Measurements from ENCODE around the gene CHI3L1. TPM values are rescaled to one million over a fixed set of nuclear protein-coding genes. Genes with fewer than 3 reads are reported as not detected.

The CHI3L1 gene
- total and polyA plus RNA-seq, 2 experiments from 2014 or later: 0.22 to 0.23 TPM

DNA sequence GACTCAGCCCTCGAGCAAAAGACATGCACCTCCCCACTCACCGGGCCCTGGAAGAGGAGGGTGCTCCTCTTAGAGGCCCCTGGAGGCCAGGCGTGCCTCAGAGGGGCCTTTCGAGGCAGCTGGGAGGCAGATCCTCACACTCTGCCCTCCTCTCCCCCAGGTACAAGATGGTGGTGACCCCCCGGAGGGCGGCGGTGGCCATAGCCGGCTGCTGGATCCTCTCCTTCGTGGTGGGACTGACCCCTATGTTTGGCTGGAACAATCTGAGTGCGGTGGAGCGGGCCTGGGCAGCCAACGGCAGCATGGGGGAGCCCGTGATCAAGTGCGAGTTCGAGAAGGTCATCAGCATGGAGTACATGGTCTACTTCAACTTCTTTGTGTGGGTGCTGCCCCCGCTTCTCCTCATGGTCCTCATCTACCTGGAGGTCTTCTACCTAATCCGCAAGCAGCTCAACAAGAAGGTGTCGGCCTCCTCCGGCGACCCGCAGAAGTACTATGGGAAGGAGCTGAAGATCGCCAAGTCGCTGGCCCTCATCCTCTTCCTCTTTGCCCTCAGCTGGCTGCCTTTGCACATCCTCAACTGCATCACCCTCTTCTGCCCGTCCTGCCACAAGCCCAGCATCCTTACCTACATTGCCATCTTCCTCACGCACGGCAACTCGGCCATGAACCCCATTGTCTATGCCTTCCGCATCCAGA lies 21.3 kb downstream of the CHI3L1 start:
- no peak overlapping the region for H3K9ac ChIP-seq
- no peak for DNase-seq
- no peaks in the 10 kb centered on the region for H3F3A ChIP-seq (ENCODE audit: insufficient read depth)
- TF ChIP-seq EZH2phosphoT487 (IDR thresholded peaks at IDR 0.05; ENCODE audit: insufficient read depth, low read depth) (no peak), EZH2 (IDR thresholded peaks at IDR 0.05; ENCODE audit: insufficient read depth, poor library complexity, severe bottlenecking) (no peak)
- H3K4me3 ChIP-seq: no peak overlapping the region
- no peaks in the 10 kb centered on the region for H4K20me1 ChIP-seq (ENCODE audit: insufficient read depth)
- no peak overlapping the region for H3K27ac ChIP-seq
- no peak overlapping the region for H3K4me2 ChIP-seq (ENCODE audit: unreplicated experiment)
- H3K27me3 ChIP-seq (replicated peaks; ENCODE audit: insufficient read depth): no peaks in the 10 kb centered on the region
- in situ Hi-C loops (cut with MboI): no loop called here
- H2AFZ ChIP-seq: no peak overlapping the region
- WGBS, 2 experiments (ENCODE audit: low coverage in 1 of 2, low lambda C conversion rate in 2 of 2, missing lambda C conversion rate in 2 of 2): 81 to 83% methylated on average over 28 of the region's 28 CpGs
- no peaks in the 10 kb centered on the region for H3K9me2 ChIP-seq (ENCODE audit: insufficient read depth)
- no peaks in the 10 kb centered on the region for H3K36me3 ChIP-seq (ENCODE audit: low read depth)
- H3K4me1 ChIP-seq (ENCODE audit: insufficient read depth): no peaks in the 10 kb centered on the region
- H3K79me2 ChIP-seq (ENCODE audit: insufficient read depth): no peaks in the 10 kb centered on the region
- H3K9me3 ChIP-seq (ENCODE audit: low read depth): no peaks in the 10 kb centered on the region

- H3K9me3 ChIP-seq (ENCODE audit: low read depth): no peaks in the 10 kb centered on the region
- H4K20me1 ChIP-seq (ENCODE audit: insufficient read depth): no peaks in the 10 kb centered on the region
- H3K27ac ChIP-seq: no peak overlapping the region
- TF ChIP-seq EZH2 (IDR thresholded peaks at IDR 0.05; ENCODE audit: insufficient read depth, poor library complexity, severe bottlenecking): no peak
- TF ChIP-seq EZH2phosphoT487 (IDR thresholded peaks at IDR 0.05; ENCODE audit: insufficient read depth, low read depth): no peak
- WGBS, 2 experiments (ENCODE audit: low coverage in 1 of 2, low lambda C conversion rate in 2 of 2, missing lambda C conversion rate in 2 of 2): 64 to 68% methylated on average over 7 of the region's 7 CpGs
- H3K4me1 ChIP-seq (ENCODE audit: insufficient read depth): no peaks in the 10 kb centered on the region
- in situ Hi-C loops (cut with MboI): no loop called here
- no peak overlapping the region for H3K4me2 ChIP-seq (ENCODE audit: unreplicated experiment)
- no peaks in the 10 kb centered on the region for H3K36me3 ChIP-seq (ENCODE audit: low read depth)
- no peak overlapping the region for H3K4me3 ChIP-seq
- H3K79me2 ChIP-seq (ENCODE audit: insufficient read depth): no peaks in the 10 kb centered on the region
- H3K9me2 ChIP-seq (ENCODE audit: insufficient read depth): no peaks in the 10 kb centered on the region
- H3F3A ChIP-seq (ENCODE audit: insufficient read depth): no peaks in the 10 kb centered on the region
- H3K27me3 ChIP-seq (replicated peaks; ENCODE audit: insufficient read depth): no peaks in the 10 kb centered on the region
- no peak for DNase-seq
- H3K9ac ChIP-seq: no peak overlapping the region
- H2AFZ ChIP-seq: no peak overlapping the region
Measured at GRCh38 chr1:203163891-203164635, 22.4 kb downstream of the CHI3L1 start.

DNA sequence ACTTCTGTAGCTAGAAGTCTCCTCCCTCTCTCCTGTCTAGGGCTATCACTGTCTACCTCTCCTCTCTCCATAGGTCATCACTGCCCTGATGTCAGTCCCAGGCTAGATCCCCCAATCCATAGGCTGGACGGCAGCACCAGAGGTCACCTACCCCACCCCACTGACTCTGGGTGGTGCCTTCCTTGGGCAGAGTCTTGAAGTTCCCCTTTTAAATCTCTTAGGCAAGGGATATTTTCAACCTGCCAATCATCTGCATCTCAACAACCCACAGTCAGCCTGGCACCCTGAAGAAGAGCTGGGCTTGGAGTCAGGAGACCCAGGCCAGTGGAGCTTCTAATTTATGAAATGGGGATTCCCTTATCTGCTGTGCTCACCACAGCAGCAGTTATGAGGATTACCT lies 24.1 kb downstream of the CHI3L1 start:
- Histone ChIP-seq H3K4me2 (ENCODE audit: unreplicated experiment) (no peak overlapping the region), H3K9ac (no peak overlapping the region), H3K4me1 (ENCODE audit: insufficient read depth) (no peaks in the 10 kb centered on the region), H3K79me2 (ENCODE audit: insufficient read depth) (no peaks in the 10 kb centered on the region), H3K9me2 (ENCODE audit: insufficient read depth) (no peaks in the 10 kb centered on the region), H3F3A (ENCODE audit: insufficient read depth) (no peaks in the 10 kb centered on the region), H3K27me3 (replicated peaks; ENCODE audit: insufficient read depth) (no peaks in the 10 kb centered on the region), H3K36me3 (ENCODE audit: low read depth) (no peaks in the 10 kb centered on the region), H4K20me1 (ENCODE audit: insufficient read depth) (no peaks in the 10 kb centered on the region), H3K27ac (no peak overlapping the region), H3K9me3 (ENCODE audit: low read depth) (no peaks in the 10 kb centered on the region), H3K4me3 (no peak overlapping the region), H2AFZ (no peak overlapping the region)
- TF ChIP-seq EZH2phosphoT487 (IDR thresholded peaks at IDR 0.05; ENCODE audit: insufficient read depth, low read depth) (no peak), EZH2 (IDR thresholded peaks at IDR 0.05; ENCODE audit: insufficient read depth, poor library complexity, severe bottlenecking) (no peak)
- DNase-seq: no peak
- in situ Hi-C loops (cut with MboI): no loop called here
- WGBS, 2 experiments (ENCODE audit: low coverage in 1 of 2, low lambda C conversion rate in 2 of 2, missing lambda C conversion rate in 2 of 2): 73 to 86% methylated on average over 1 of the region's 1 CpG

- H3K9ac ChIP-seq: no peak overlapping the region
- no peaks in the 10 kb centered on the region for H3K4me1 ChIP-seq (ENCODE audit: insufficient read depth)
- H3K9me3 ChIP-seq (ENCODE audit: low read depth): no peaks in the 10 kb centered on the region
- no peak overlapping the region for H3K27ac ChIP-seq
- H3K27me3 ChIP-seq (replicated peaks; ENCODE audit: insufficient read depth): no peaks in the 10 kb centered on the region
- no peaks in the 10 kb centered on the region for H4K20me1 ChIP-seq (ENCODE audit: insufficient read depth)
- no peak overlapping the region for H3K4me2 ChIP-seq (ENCODE audit: unreplicated experiment)
- DNase-seq: no peak
- H3K9me2 ChIP-seq (ENCODE audit: insufficient read depth): no peaks in the 10 kb centered on the region
- TF ChIP-seq EZH2phosphoT487 (IDR thresholded peaks at IDR 0.05; ENCODE audit: insufficient read depth, low read depth) (no peak), EZH2 (IDR thresholded peaks at IDR 0.05; ENCODE audit: insufficient read depth, poor library complexity, severe bottlenecking) (no peak)
- in situ Hi-C loops (cut with MboI): no loop called here
- no peaks in the 10 kb centered on the region for H3F3A ChIP-seq (ENCODE audit: insufficient read depth)
- no peak overlapping the region for H2AFZ ChIP-seq
- no peaks in the 10 kb centered on the region for H3K36me3 ChIP-seq (ENCODE audit: low read depth)
- H3K4me3 ChIP-seq: no peak overlapping the region
- WGBS, 2 experiments (ENCODE audit: low coverage in 1 of 2, low lambda C conversion rate in 2 of 2, missing lambda C conversion rate in 2 of 2): 86 to 88% methylated on average over 11 of the region's 11 CpGs
- no peaks in the 10 kb centered on the region for H3K79me2 ChIP-seq (ENCODE audit: insufficient read depth)
Measured at GRCh38 chr1:203161703-203162102, 24.8 kb downstream of the CHI3L1 start.

All from GM23248 (cell line).